NCI-H1694 treated with DMSO at 0.1 percent for 48 hours (cell line): ENCODE data around the gene PPP2R3C.
"Not testable (repeated sequence)": the region's sequence is repeated elsewhere in the genome, so short reads cannot be mapped to it uniquely, and the experiment has no call there.

Experiments used
- DNase-seq: peaks from one replicate; lab custom pipeline; 2025; lab: John Stamatoyannopoulos, UW

PPP2R3C gene

DNA sequence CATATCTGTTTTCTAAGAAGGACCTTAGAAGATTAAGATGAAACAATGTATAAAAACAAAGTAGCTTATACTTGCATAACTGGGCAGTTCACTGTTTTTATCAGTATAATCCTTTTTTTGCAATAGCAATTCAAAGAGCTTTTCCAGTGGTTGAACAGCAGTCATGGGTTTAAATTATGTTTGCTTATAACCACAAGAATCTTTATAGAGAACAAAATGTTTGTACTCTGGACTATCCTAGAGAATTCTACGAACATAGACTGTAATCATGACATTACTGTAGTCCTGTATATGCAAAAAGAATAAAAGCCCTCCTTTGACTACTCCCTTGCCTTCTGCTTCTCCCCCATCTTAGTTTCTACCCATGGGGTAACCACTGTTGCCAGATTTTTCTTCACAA is 70.0 kb downstream of the PPP2R3C start:
- DNase-seq, result no peak

DNA sequence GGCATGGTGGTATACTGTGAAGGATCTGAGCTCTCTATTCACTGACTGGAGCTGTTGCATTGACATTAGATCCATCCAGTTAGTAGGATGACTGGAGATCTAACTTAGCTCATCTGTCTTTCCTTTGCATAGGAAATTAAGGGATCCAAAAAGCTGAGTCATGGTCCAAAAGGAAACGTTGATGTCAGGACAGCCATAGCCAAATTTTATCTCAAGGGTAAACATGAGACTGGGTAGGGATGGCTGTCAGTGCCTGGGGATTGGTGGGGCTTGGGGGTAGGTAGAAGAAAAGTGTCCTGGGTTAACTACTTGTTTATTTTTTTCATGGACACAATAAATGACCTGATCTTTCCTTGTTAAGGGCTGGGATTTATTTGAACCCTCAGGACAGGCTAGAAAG is 71.1 kb downstream of the PPP2R3C start:
- no peak for DNase-seq

- DNase-seq, result no peak
Observed at GRCh38 chr14:35047976-35048513, 73.7 kb downstream of the PPP2R3C start.

DNA sequence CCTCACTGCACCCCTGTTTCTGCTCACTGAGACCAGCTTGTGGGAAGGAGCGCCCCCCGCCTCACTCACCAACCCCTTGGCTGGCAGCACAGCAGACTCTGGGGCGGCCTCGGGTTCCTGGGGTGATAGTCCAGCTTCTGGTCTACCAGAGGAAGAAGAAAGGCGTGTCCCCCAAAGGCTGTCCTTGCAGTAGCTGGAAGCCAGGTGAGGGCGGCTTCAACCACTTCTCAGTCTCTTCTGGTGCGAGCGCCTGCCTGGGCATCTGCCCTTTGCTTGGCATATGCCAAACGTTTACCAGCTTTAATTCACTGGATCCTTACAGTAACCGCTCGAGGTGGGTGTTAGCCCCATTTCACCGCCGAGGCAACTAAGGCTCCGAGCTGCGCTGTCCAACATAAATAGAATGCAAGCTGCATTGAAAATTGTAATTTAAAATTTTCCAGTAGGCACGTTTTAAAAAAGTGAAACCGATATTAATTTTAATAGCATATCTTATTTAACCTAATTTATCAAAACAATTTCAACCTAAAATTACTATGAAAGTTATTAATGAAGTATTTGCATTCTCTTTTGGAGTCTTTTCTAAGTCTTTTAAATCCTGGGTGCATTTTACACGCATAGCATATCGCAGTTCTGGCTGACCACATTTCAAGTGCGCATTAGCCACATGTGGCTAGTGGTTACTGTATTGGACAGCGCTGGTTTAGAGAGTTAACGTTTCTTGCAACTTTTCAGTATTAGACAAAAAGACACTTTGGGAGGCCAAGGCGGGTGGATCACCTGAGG is 74.8 kb downstream of the PPP2R3C start:
- DNase-seq, result peak; percentile 34

DNA sequence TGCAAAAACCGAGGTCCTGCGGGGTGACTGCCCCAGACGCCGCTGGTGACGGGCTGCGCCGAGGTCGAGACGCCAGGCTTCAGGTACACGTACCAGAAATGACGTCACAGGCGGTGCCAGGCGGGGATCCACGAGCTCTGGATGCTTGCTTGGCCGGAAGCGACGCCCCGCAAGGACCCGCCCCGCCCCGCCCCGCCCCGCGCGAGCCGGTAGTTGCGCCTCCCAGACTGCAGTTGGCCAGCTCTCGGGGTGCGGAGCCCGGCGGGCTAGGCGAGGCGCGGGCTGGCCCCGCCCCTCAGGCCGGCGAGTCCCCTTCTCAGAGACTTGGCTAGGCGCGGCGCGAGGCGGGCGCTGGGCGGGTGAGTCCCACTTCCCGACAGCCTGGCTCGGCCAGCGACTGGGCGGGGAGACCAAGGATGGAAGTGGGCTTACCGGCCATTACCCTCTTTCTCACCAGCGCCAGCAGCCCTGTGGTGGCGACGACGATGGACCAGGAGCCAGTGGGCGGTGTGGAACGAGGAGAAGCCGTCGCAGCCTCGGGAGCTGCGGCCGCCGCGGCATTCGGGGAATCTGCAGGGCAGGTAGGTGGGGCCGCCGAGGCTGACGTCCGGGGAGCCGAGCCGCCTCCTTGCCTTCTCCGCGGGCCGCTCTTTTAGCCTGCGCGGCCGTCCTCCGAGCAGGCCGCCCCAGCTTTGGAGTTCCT is 75.6 kb downstream of the PPP2R3C start, which contains the start of gene FAM177A1:
TSS of gene FAM177A1 (plus strand) at position 225 of the 703 bp plus-strand sequence. CDS start at position 417, 192 bp downstream.
- peak; percentile 92 for DNase-seq

GRCh38 chr14:35045798-35046047 is 76.1 kb downstream of the PPP2R3C start:
- DNase-seq, result no peak

GRCh38 chr14:35044939-35045797 is 76.6 kb downstream of the PPP2R3C start:
- no peak for DNase-seq

DNA sequence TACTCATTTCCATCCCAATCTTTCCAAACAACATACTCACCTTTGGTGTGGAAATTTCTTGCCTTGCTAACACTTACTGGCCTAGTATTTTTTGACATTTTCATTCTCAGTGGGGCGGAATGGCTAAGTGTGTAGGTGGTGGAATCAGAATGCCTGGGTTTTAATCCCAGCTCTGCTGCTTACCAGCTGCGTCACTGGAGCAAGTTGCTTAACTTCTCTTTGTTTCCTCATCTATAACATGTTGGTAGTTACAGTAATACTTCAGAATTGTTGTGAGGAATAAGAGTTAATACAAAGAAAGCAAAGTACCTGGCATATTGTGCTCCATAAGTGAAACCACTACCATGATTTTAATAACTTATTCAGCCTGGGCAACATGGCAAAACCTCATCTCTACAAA is 78.7 kb downstream of the PPP2R3C start:
- DNase-seq, result no peak

GRCh38 chr14:35042632-35043031 is 79.2 kb downstream of the PPP2R3C start:
- DNase-seq, result no peak

DNA sequence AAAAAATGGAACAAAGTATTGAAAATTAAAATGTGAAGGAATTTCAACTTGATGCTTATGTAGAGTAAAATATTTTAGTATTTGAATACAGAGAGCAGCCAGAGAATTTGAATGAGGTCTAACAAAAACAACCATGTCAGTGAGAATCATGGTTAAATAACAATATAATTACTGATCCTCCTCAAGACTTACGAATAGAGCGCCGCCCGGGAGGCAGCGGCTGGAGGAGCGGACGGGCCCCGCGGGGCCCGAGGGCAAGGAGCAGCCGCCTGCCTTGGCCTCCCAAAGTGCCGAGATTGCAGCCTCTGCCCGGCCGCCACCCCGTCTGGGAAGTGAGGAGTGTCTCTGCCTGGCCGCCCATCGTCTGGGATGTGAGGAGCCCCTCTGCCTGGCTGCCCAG is 83.5 kb downstream of the PPP2R3C start:
- DNase-seq, result not testable (repeated sequence)
